Bronchial epithelial cell (primary cell): ENCODE results near the gene CPS1. TPM values are rescaled to one million over a fixed set of nuclear protein-coding genes. Genes with fewer than 3 reads are reported as not detected.

ENCODE experiments used
- DNase-seq: peaks from one replicate; pipeline ENCODE4 v3.0.0-alpha.2; 2010; ENCODE audit warnings: low read depth
- FAIRE-seq: peaks from 2 replicates; lab custom pipeline; 2011; peaks lifted over from hg19 to GRCh38; lab: Jason Lieb, UNC
- H3K27me3 ChIP-seq: 2 replicates; pipeline ENCODE4 v1.5.1; 2011; ENCODE audit warnings: low read length; ENCODE audit not compliant: control insufficient read depth, insufficient read depth
- H3K36me3 ChIP-seq: 2 replicates; pipeline ENCODE4 v1.5.1; 2011; ENCODE audit warnings: low read length; ENCODE audit not compliant: control insufficient read depth, insufficient read depth
- H3K4me3 ChIP-seq: 2 replicates; pipeline ENCODE4 v1.5.1; 2011; ENCODE audit warnings: mild to moderate bottlenecking, low read depth, low read length, control low read depth
- total RNA-seq: library from RNA; depleted of rRNA; stranded (reverse); fragments of >200 nt; gene quantifications from 2 replicates; pipeline ENCODE4 v1.2.1, GENCODE V29; 2014
- TF ChIP-seq, protein P1 (sequence below): IDR thresholded peaks from 2 replicates; pipeline ENCODE4 v1.5.1; 2011; ENCODE audit warnings: mild to moderate bottlenecking, moderate library complexity, low read length, control low read depth, inconsistent platforms; ENCODE audit not compliant: insufficient read depth, severe bottlenecking

CPS1 gene
- total RNA-seq = 6.3 and 12.6 TPM in 2 replicates

DNA sequence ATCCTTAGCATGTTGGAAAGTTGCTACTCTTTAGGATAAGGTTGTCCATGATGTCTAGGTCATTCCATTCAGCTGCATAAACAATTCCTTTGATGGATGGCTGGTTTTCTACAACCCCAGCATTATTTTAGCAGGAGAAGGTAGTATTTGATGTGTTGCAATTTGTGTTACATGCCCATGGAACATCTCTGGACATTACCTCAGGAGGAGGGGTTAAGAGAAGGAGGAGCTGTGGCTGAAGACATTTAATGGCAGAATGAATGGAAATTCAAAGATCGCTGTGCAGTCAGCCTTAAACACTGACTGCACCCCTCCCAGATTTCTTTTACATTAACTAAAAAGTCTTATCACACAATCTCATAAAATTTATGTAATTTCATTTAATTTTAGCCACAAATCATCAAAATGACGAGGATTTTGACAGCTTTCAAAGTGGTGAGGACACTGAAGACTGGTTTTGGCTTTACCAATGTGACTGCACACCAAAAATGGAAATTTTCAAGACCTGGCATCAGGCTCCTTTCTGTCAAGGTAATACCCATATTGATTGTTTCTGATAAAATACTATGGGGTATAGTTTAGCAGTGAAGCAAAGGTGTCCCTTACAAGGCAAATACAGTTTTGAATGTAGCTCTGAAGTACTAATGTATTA is at the start of gene CPS1:
CPS1 (plus strand) TSS at position 271 of the 652 bp plus-strand sequence; CDS start at position 406, 135 bp downstream.
- no peaks in the 10 kb centered on the region for H3K36me3 ChIP-seq
- no peak for FAIRE-seq
- no peaks in the 10 kb centered on the region for H3K27me3 ChIP-seq
- no peak for DNase-seq
- H3K4me3 ChIP-seq = no peak within 1 kb of the TSS
- TF ChIP-seq, protein P1, sequence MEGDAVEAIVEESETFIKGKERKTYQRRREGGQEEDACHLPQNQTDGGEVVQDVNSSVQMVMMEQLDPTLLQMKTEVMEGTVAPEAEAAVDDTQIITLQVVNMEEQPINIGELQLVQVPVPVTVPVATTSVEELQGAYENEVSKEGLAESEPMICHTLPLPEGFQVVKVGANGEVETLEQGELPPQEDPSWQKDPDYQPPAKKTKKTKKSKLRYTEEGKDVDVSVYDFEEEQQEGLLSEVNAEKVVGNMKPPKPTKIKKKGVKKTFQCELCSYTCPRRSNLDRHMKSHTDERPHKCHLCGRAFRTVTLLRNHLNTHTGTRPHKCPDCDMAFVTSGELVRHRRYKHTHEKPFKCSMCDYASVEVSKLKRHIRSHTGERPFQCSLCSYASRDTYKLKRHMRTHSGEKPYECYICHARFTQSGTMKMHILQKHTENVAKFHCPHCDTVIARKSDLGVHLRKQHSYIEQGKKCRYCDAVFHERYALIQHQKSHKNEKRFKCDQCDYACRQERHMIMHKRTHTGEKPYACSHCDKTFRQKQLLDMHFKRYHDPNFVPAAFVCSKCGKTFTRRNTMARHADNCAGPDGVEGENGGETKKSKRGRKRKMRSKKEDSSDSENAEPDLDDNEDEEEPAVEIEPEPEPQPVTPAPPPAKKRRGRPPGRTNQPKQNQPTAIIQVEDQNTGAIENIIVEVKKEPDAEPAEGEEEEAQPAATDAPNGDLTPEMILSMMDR = no peak

DNA sequence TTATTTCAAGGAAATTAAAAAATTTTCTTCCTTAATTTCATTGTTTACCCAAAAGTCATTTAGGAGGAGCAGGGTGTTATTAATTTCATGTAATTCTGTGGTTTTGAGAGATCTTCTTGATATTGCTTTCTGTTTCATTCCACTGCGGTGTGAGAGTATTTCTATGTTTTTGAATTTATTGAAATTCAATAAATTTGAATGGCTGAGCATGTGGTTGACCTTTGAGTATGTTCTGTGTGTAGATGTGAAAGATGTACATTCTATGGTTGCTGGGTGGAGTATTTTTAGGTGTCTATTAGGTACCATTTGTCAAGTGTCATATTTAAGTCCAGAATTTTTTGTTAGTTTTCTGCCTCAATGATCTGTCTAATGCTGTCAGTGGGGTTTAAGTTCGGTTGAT is 40.5 kb upstream of the CPS1 start:
- Histone ChIP-seq H3K36me3 (no peaks in the 10 kb centered on the region), H3K27me3 (no peaks in the 10 kb centered on the region), H3K4me3 (no peak overlapping the region)
- TF ChIP-seq, protein P1 = no peak
- FAIRE-seq (no peak), DNase-seq (no peak)

DNA sequence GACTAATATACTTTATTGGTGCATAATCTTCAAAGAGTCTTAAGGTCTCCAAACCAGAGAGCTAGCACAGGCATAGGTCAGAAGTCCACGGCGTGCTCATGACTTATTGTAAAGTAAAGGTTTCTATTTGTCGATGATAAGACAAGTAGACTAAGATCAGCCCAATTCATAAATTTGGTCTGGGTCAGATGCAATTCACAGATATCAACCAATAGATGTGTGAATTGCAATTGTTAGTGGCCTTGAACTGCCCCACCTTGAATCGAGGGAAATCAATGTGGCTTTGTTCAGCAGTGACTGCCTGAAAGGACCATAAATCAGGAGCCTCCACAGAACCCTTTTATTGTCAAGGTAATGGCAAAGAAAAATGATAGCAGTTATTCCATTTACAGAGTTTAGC is 39.1 kb upstream of the CPS1 start:
- Histone ChIP-seq H3K4me3 (no peak overlapping the region), H3K27me3 (no peaks in the 10 kb centered on the region), H3K36me3 (no peaks in the 10 kb centered on the region)
- DNase-seq (no peak), FAIRE-seq (no peak)
- TF ChIP-seq, protein P1 = no peak

DNA sequence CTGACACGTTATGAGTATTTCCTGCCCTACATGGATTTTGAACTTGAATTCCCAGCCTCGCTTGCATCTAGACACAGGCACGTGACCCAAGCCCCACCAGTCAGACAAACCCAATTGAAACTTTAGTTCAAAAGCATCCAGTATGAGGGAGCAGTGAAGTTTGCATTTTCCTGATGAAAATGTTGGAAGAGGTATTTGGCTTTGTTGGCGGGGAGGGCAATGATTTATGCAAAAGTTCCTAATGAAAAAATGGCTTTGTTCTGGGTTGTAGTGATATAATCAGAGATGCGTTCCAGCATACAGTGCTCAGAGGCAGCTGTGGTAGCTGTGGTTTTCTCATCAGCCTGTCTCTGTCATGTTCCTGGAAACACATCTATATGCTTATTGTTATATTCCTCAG is 36.8 kb upstream of the CPS1 start:
- Histone ChIP-seq H3K4me3 (no peak overlapping the region), H3K27me3 (no peaks in the 10 kb centered on the region), H3K36me3 (no peaks in the 10 kb centered on the region)
- DNase-seq (no peak), FAIRE-seq (no peak)
- TF ChIP-seq, protein P1 = no peak

DNA sequence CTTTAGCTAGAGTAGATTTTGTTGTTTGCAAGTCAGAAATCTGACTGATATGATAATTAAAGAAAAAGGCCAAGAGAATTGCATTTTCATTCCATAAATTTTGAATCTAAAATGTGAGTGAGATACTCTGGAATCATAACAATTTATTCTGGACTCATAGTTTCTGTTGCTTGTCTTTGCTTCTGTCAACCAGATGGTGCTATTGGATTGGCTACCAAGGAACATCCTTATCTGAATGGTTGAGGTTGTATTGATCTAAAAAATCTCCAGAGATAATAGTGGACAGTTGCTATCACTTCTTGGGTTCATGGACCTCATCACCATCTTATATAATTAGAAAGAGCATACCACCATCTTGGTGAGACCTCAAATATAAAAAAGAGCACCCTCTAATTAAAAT is 34.0 kb upstream of the CPS1 start:
- FAIRE-seq = no peak
- Histone ChIP-seq H3K36me3 (no peaks in the 10 kb centered on the region), H3K4me3 (no peak overlapping the region), H3K27me3 (no peaks in the 10 kb centered on the region)
- DNase-seq = no peak
- TF ChIP-seq, protein P1 = no peak
